GM18505 (cell line): Measurements from ENCODE around the gene GPATCH2.
"Not testable (repeated sequence)": the region's sequence is repeated elsewhere in the genome, so short reads cannot be mapped to it uniquely, and the experiment has no call there.

Experiments
- ATAC-seq: cut with Tn5 transposase; IDR thresholded peaks from one replicate; pipeline ENCODE4 v1.9.1; 2021; ENCODE audit not compliant: unreplicated experiment
- POLR2A ChIP-seq: IDR thresholded peaks from 4 replicates; pipeline ENCODE4 v1.6.1; 2011; ENCODE audit warnings: borderline replicate concordance; ENCODE audit not compliant: insufficient read depth, insufficient read length; ENCODE audit errors: extremely low read depth

GPATCH2 gene

GRCh38 chr1:217432339-217432738, 198.6 kb downstream of the GPATCH2 start:
- TF ChIP-seq POLR2A = no peak
- no peak for ATAC-seq

- no peak for ATAC-seq
- no peak for TF ChIP-seq POLR2A
Observed at GRCh38 chr1:217431395-217431794, 199.5 kb downstream of the GPATCH2 start.

GRCh38 chr1:217425422-217425821, 205.5 kb downstream of the GPATCH2 start:
- no peak for ATAC-seq
- no peak for TF ChIP-seq POLR2A

- ATAC-seq = no peak
- TF ChIP-seq POLR2A = no peak
Observed at GRCh38 chr1:217419194-217419551, 211.7 kb downstream of the GPATCH2 start.

- TF ChIP-seq POLR2A = no peak
- no peak for ATAC-seq
Observed at GRCh38 chr1:217418269-217419193, 212.4 kb downstream of the GPATCH2 start.

- no peak for TF ChIP-seq POLR2A
- ATAC-seq = no peak
Observed at GRCh38 chr1:217417363-217417762, 213.5 kb downstream of the GPATCH2 start.

GRCh38 chr1:217407534-217408001, 223.3 kb downstream of the GPATCH2 start:
- TF ChIP-seq POLR2A = no peak
- ATAC-seq = no peak

GRCh38 chr1:217403026-217403720, 227.7 kb downstream of the GPATCH2 start:
- no peak for ATAC-seq
- no peak for TF ChIP-seq POLR2A

- no peak for ATAC-seq
- TF ChIP-seq POLR2A = no peak
Observed at GRCh38 chr1:217402301-217402700, 228.6 kb downstream of the GPATCH2 start.

- no peak for ATAC-seq
Observed at GRCh38 chr1:217393896-217394295, 237.0 kb downstream of the GPATCH2 start.

GRCh38 chr1:217392441-217392840, 238.4 kb downstream of the GPATCH2 start:
- no peak for TF ChIP-seq POLR2A
- no peak for ATAC-seq

More at GRCh38 chr1:217393896-217394295, 237.0 kb downstream of the GPATCH2 start:
- no peak for TF ChIP-seq POLR2A

GRCh38 chr1:217389895-217390294, 241.0 kb downstream of the GPATCH2 start:
- no peak for ATAC-seq

GRCh38 chr1:217388522-217389065, 242.3 kb downstream of the GPATCH2 start:
- no peak for ATAC-seq
- no peak for TF ChIP-seq POLR2A

More at GRCh38 chr1:217389895-217390294, 241.0 kb downstream of the GPATCH2 start:
- no peak for TF ChIP-seq POLR2A

- ATAC-seq = not testable (repeated sequence)
Observed at GRCh38 chr1:217381773-217382172, 249.1 kb downstream of the GPATCH2 start.

GRCh38 chr1:217379804-217380203, 251.1 kb downstream of the GPATCH2 start:
- not testable (repeated sequence) for ATAC-seq
